ENCODE results near the gene FAM163A. TPM values are rescaled to one million over a fixed set of nuclear protein-coding genes. Genes with fewer than 3 reads are reported as not detected.

FAM163A gene
- total RNA-seq, 1 donor from 2014 or later: 10.2 TPM

GRCh38 chr1:179820226-179820970 is 77.3 kb downstream of the FAM163A start:
- TF ChIP-seq, protein P1, sequence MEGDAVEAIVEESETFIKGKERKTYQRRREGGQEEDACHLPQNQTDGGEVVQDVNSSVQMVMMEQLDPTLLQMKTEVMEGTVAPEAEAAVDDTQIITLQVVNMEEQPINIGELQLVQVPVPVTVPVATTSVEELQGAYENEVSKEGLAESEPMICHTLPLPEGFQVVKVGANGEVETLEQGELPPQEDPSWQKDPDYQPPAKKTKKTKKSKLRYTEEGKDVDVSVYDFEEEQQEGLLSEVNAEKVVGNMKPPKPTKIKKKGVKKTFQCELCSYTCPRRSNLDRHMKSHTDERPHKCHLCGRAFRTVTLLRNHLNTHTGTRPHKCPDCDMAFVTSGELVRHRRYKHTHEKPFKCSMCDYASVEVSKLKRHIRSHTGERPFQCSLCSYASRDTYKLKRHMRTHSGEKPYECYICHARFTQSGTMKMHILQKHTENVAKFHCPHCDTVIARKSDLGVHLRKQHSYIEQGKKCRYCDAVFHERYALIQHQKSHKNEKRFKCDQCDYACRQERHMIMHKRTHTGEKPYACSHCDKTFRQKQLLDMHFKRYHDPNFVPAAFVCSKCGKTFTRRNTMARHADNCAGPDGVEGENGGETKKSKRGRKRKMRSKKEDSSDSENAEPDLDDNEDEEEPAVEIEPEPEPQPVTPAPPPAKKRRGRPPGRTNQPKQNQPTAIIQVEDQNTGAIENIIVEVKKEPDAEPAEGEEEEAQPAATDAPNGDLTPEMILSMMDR (IDR thresholded peaks at IDR 0.05; ENCODE audit: unreplicated experiment): no peak
- Mint-ChIP-seq H3K27me3 (ENCODE audit: low read depth) (no peaks in the 10 kb centered on the region), H3K27ac (no peak overlapping the region), H3K9me3 (no peaks in the 10 kb centered on the region), H3K36me3 (no peaks in the 10 kb centered on the region), H3K4me1 (peaks cover 30% of the 10 kb centered on the region), H3K4me3 (no peak overlapping the region)
- no peak for DNase-seq (ENCODE audit: low spot score in 2 of 2, unreplicated experiment in 2 of 2)

DNA sequence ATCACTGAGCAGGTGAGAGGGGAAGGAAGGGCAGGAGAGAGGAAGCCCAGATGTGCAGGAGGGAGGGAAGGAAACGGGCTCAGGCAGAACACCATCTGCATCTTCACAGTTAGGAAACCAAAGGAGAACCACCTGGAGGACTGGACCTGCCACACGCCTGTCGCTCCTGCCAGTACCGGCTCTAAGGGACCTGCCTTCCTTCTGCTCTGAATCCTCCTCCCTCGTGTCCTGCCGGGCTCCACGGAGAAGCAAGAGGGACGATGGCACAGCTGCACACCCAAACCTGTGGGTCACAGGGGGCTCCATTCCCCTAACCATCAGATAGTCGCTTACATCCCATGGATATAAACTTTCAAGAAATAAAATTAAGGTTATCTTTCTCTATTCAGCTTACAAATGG is 78.4 kb downstream of the FAM163A start:
- H3K9me3 Mint-ChIP-seq: no peaks in the 10 kb centered on the region
- TF ChIP-seq, protein P1 (IDR thresholded peaks at IDR 0.05; ENCODE audit: unreplicated experiment): no peak
- no peaks in the 10 kb centered on the region for H3K36me3 Mint-ChIP-seq
- H3K27me3 Mint-ChIP-seq (ENCODE audit: low read depth): no peaks in the 10 kb centered on the region
- no peak overlapping the region for H3K27ac Mint-ChIP-seq
- H3K4me3 Mint-ChIP-seq: no peak overlapping the region
- DNase-seq (ENCODE audit: low spot score in 2 of 2, unreplicated experiment in 2 of 2): no peak
- H3K4me1 Mint-ChIP-seq: peaks cover 28% of the 10 kb centered on the region

DNA sequence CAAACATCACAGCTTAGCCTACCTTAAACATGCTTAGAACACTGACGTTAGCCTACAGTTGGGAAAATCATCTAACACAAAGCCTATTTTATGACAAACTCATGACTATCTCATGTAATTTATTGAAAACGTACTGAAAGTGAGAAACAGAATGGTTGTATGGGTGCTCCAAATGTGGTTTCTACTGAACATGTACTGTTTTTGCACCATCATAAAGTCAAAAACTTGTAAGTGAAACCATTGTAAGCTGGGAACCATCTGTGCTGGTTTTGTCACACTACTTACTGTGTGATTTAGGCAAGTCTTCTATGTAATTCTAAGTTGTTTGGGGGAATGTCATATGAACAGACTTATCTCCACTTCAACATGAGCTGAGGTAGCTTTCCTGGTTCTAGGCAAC is 79.0 kb downstream of the FAM163A start:
- no peak overlapping the region for H3K4me3 Mint-ChIP-seq
- no peaks in the 10 kb centered on the region for H3K36me3 Mint-ChIP-seq
- H3K27me3 Mint-ChIP-seq (ENCODE audit: low read depth): no peaks in the 10 kb centered on the region
- no peaks in the 10 kb centered on the region for H3K9me3 Mint-ChIP-seq
- TF ChIP-seq, protein P1 (IDR thresholded peaks at IDR 0.05; ENCODE audit: unreplicated experiment): no peak
- no peak for DNase-seq (ENCODE audit: low spot score in 2 of 2, unreplicated experiment in 2 of 2)
- H3K27ac Mint-ChIP-seq: no peak overlapping the region
- peaks cover 31% of the 10 kb centered on the region for H3K4me1 Mint-ChIP-seq

- Mint-ChIP-seq H3K27ac (no peak overlapping the region), H3K36me3 (no peaks in the 10 kb centered on the region), H3K27me3 (ENCODE audit: low read depth) (no peaks in the 10 kb centered on the region), H3K4me3 (no peak overlapping the region), H3K4me1 (peaks cover 22% of the 10 kb centered on the region), H3K9me3 (no peaks in the 10 kb centered on the region)
- DNase-seq (ENCODE audit: low spot score in 2 of 2, unreplicated experiment in 2 of 2): no peak
- TF ChIP-seq, protein P1 (IDR thresholded peaks at IDR 0.05; ENCODE audit: unreplicated experiment): no peak
Observed at GRCh38 chr1:179823693-179824092, 80.6 kb downstream of the FAM163A start.

- Mint-ChIP-seq H3K9me3 (no peaks in the 10 kb centered on the region), H3K4me3 (no peak overlapping the region), H3K4me1 (peaks cover 18% of the 10 kb centered on the region), H3K36me3 (no peaks in the 10 kb centered on the region), H3K27ac (no peak overlapping the region), H3K27me3 (ENCODE audit: low read depth) (no peaks in the 10 kb centered on the region)
- TF ChIP-seq, protein P1 (IDR thresholded peaks at IDR 0.05; ENCODE audit: unreplicated experiment): no peak
- DNase-seq (ENCODE audit: low spot score in 2 of 2, unreplicated experiment in 2 of 2): no peak
Observed at GRCh38 chr1:179824265-179824664, 81.2 kb downstream of the FAM163A start.
